Heart left ventricle (tissue), 13 donors: ENCODE data around the gene BRD3OS.

ENCODE experiments used
- CTCF ChIP-seq, 12 donors: fragments of 200-600 bp; sonication (generic) in 4 of 12; IDR thresholded peaks; one replicate each; pipeline versions ENCODE4 v1.5.0 to v1.8.0; 2018 to 2022; ENCODE audit warnings: antibody characterized with exemption in 12 of 12, mild to moderate bottlenecking in 5 of 12
- POLR2A ChIP-seq, 2 donors: fragments of 450-650 bp; IDR thresholded peaks; one replicate each; pipeline ENCODE4 v1.6.1; 2017; ENCODE audit warnings: antibody characterized with exemption in 2 of 2, mild to moderate bottlenecking in 2 of 2, moderate library complexity in 2 of 2
- donor health status: ischemic (EF 13 %, LVEDD 7.1; RV severe dilation, severe dysfunction).
- donor health status: DM: no; HTN: yes; CAD: no.
- donor health status: DM: no; HTN: no; CAD: no.
- donor health status: ischemic (EF 25% LVEDD 6.9; RV normal size, moderate dysfunction).
- donor health status: ischemic (EF 25% LVEDD 5.7; RV mildly dilated, moderate dysfunction).
- donor health status: ischemic (EF 35%, LVEDD 5.7; RV mildly dilated, moderate dysfunction).
- donor health status: nonischemic (EF 11% LVEDD 7.7; RV severe dilation, severe dysfunction).
- donor health status: DM: yes; HTN: yes; CAD: no.
- donor health status: PGD.
- donor health status: ischemic (EF 29% LVEDD 5.4; RV normal size, mild dysfunction).
- donor health status: nonischemic (EF 23%, LVEDD 6.1; RV moderate dilation, normal function).

GRCh38 chr9:134035041-134036039, 10.1 kb downstream of the BRD3OS start:
- no peak for TF ChIP-seq POLR2A (IDR thresholded peaks at IDR 0.05)
- no peak for TF ChIP-seq CTCF (IDR thresholded peaks at IDR 0.05)
